ENCODE results near the gene CLSTN2. TPM values are rescaled to one million over a fixed set of nuclear protein-coding genes. Genes with fewer than 3 reads are reported as not detected.

Gene CLSTN2
- total RNA-seq, 1 experiment from 2014 or later, result not detected

DNA sequence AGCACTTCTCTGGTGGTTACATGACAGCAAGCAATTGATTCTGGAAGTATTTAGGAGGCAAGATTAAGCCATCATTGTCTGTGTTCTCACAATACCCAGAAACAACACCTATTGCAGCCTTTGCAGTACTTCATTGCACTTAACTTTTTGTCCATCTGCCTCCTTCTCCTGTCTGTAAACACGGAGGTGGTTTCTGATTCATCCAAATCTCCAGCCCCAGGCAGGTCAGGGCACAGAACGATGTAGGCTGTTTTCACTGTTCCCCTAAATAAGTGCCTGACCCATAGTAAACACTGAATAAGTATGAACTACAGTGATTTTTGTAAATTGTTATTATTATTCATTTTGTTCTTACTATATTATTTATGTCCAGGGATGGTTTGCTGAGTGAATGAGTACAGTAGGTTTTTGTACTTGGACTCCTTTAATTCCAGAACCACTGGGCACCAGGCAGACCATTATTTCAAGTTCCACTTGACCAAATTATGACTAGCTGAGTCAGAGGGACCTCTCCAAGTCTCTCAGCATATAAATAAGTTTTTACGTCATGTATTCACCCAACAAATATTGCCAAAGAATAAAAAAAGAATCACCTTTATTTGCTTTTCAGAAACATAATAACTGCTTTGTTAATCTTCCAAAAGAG, 459.6 kb downstream of the CLSTN2 start:
- intact Hi-C loops (cut with micrococcal nuclease; ENCODE audit: unreplicated experiment), result no loop called here
- POLR2A ChIA-PET (ENCODE audit: unreplicated experiment), result no interaction called here
- Histone ChIP-seq H3K79me2 (ENCODE audit: low read depth) (no peaks in the 10 kb centered on the region), H3K9me3 (ENCODE audit: insufficient read depth, low read depth) (no peaks in the 10 kb centered on the region), H3K4me1 (replicated peaks; ENCODE audit: insufficient read depth) (no peaks in the 10 kb centered on the region), H3K4me3 (no peak overlapping the region), H3K4me2 (no peak overlapping the region), H3K27me3 (ENCODE audit: insufficient read depth, low read depth) (no peaks in the 10 kb centered on the region), H4K20me1 (ENCODE audit: insufficient read depth) (no peaks in the 10 kb centered on the region), H3K36me3 (ENCODE audit: low read depth) (no peaks in the 10 kb centered on the region), H2AFZ (no peak overlapping the region), H3F3A (ENCODE audit: insufficient read depth, low read depth) (no peaks in the 10 kb centered on the region), H3K27ac (no peak overlapping the region), H3K9me2 (ENCODE audit: insufficient read depth) (no peaks in the 10 kb centered on the region)
- CTCF ChIA-PET, result no interaction called here
- TF ChIP-seq EZH2 (IDR thresholded peaks at IDR 0.05; ENCODE audit: low read depth), result no peak
- TF ChIP-seq, protein P1, sequence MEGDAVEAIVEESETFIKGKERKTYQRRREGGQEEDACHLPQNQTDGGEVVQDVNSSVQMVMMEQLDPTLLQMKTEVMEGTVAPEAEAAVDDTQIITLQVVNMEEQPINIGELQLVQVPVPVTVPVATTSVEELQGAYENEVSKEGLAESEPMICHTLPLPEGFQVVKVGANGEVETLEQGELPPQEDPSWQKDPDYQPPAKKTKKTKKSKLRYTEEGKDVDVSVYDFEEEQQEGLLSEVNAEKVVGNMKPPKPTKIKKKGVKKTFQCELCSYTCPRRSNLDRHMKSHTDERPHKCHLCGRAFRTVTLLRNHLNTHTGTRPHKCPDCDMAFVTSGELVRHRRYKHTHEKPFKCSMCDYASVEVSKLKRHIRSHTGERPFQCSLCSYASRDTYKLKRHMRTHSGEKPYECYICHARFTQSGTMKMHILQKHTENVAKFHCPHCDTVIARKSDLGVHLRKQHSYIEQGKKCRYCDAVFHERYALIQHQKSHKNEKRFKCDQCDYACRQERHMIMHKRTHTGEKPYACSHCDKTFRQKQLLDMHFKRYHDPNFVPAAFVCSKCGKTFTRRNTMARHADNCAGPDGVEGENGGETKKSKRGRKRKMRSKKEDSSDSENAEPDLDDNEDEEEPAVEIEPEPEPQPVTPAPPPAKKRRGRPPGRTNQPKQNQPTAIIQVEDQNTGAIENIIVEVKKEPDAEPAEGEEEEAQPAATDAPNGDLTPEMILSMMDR (conservative IDR thresholded peaks at IDR 0.05), result no peak
- DNase-seq, result no peak
- BruUV-seq (replicated peaks), result no TSS peak

DNA sequence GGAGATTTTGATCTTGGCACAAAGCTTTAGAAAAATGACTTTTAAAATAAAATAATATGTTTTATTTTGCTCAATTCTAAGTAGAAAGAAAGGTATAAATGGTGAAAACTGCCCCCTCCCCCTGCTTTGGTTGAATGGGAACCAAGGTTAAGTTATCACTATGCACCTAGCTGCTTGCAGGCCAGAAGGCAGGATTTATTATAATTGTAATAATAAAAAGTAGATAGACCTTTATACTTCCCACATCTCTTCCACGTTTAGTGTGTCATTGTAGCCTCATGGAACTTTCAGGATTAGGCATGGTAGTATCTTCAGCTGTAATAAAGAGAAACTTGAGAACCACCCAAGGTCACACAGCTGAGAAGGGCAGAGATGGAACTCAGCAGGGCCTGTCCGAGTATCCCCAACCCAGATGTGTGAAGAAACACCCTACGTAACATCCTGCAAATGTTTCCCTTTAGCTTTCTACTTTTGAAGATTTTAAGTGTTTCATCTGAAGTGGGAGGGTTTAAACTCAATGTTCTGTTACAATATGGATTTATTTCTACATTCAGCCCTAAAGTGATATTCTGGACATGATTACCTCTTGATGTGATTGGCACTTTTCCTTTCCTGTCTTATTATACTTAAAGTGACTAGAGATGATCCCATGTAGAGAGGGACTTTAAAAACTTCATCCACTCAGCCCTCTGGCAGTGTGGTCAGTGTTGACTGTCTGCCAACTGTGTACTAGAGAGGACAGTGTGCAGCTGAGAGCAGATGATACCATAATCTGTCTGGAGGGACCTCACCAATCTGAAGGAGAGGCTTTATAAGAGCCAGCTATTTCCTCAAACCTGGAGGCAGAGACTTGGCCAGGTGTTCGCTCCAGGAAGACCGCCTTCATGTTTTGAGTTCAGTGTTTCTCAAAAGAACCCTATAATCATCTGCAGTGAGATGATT, 460.4 kb downstream of the CLSTN2 start:
- ChIA-PET CTCF (no interaction called here), POLR2A (ENCODE audit: unreplicated experiment) (no interaction called here)
- H3K9me3 ChIP-seq (ENCODE audit: insufficient read depth, low read depth), result no peaks in the 10 kb centered on the region
- BruUV-seq (replicated peaks), result no TSS peak
- no peak for DNase-seq
- no peaks in the 10 kb centered on the region for H4K20me1 ChIP-seq (ENCODE audit: insufficient read depth)
- H3K27me3 ChIP-seq (ENCODE audit: insufficient read depth, low read depth), result no peaks in the 10 kb centered on the region
- H3K79me2 ChIP-seq (ENCODE audit: low read depth), result no peaks in the 10 kb centered on the region
- intact Hi-C loops (cut with micrococcal nuclease; ENCODE audit: unreplicated experiment), result no loop called here
- no peaks in the 10 kb centered on the region for H3F3A ChIP-seq (ENCODE audit: insufficient read depth, low read depth)
- no peaks in the 10 kb centered on the region for H3K9me2 ChIP-seq (ENCODE audit: insufficient read depth)
- H3K4me3 ChIP-seq, result no peak overlapping the region
- H2AFZ ChIP-seq, result no peak overlapping the region
- TF ChIP-seq, protein P1 (conservative IDR thresholded peaks at IDR 0.05), result no peak
- no peak for TF ChIP-seq EZH2 (IDR thresholded peaks at IDR 0.05; ENCODE audit: low read depth)
- no peak overlapping the region for H3K27ac ChIP-seq
- no peaks in the 10 kb centered on the region for H3K36me3 ChIP-seq (ENCODE audit: low read depth)
- no peak overlapping the region for H3K4me2 ChIP-seq
- no peaks in the 10 kb centered on the region for H3K4me1 ChIP-seq (replicated peaks; ENCODE audit: insufficient read depth)

DNA sequence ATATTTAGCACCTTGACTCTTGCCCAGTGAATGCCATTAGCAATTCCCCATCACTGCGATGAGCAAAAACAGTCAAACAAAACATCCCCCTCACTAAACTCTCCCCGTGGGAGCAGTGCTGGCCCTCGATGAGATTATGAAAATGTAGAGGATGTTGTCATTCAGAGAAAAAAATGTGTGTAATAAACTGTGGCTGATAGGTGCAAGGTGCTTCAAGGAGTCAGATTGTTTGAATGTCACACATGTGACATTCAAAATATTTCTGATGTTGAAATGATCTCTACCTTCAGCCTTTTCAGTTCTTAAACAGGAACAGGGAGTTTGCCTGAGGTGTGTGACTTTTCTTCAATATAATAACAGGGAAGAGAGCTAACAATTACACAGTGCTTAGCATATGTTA, 461.1 kb downstream of the CLSTN2 start:
- DNase-seq, result no peak
- H3K4me3 ChIP-seq, result no peak overlapping the region
- H3K79me2 ChIP-seq (ENCODE audit: low read depth), result no peaks in the 10 kb centered on the region
- no peaks in the 10 kb centered on the region for H3K9me3 ChIP-seq (ENCODE audit: insufficient read depth, low read depth)
- no peak overlapping the region for H3K27ac ChIP-seq
- no peaks in the 10 kb centered on the region for H4K20me1 ChIP-seq (ENCODE audit: insufficient read depth)
- H3K4me2 ChIP-seq, result no peak overlapping the region
- POLR2A ChIA-PET (ENCODE audit: unreplicated experiment), result no interaction called here
- no peak for TF ChIP-seq EZH2 (IDR thresholded peaks at IDR 0.05; ENCODE audit: low read depth)
- TF ChIP-seq, protein P1 (conservative IDR thresholded peaks at IDR 0.05), result no peak
- no peaks in the 10 kb centered on the region for H3K9me2 ChIP-seq (ENCODE audit: insufficient read depth)
- BruUV-seq (replicated peaks), result no TSS peak
- CTCF ChIA-PET, result no interaction called here
- H2AFZ ChIP-seq, result no peak overlapping the region
- H3K27me3 ChIP-seq (ENCODE audit: insufficient read depth, low read depth), result no peaks in the 10 kb centered on the region
- no peaks in the 10 kb centered on the region for H3K4me1 ChIP-seq (replicated peaks; ENCODE audit: insufficient read depth)
- H3F3A ChIP-seq (ENCODE audit: insufficient read depth, low read depth), result no peaks in the 10 kb centered on the region
- intact Hi-C loops (cut with micrococcal nuclease; ENCODE audit: unreplicated experiment), result no loop called here
- H3K36me3 ChIP-seq (ENCODE audit: low read depth), result no peaks in the 10 kb centered on the region

All from PC-9 (cell line).